ENCODE measurements around the gene TRMT44.

TRMT44 gene

DNA sequence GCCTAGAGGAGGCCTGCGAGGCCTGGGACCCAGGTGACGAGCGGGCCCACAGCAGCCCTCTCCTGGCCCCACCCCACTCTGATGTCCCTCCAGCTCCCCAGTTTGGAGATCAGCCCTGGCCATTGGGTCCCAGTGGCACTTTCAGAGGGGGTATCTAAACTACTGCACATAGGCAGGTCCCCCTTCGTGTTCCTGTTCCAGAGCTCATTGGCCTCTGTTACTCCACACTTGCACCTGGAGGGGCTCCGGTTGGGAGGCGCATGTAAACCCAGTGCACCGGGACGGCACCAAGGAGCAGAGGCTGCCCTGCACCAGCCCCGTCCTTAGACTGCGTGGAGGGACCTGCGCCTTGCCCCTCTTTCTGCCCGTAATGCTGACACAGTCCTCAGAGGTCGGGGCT lies 34.3 kb downstream of the TRMT44 start:
- no peak overlapping the region for H3K4me3 ChIP-seq (ENCODE audit: low read depth, low read length)
- TF ChIP-seq, protein P1, sequence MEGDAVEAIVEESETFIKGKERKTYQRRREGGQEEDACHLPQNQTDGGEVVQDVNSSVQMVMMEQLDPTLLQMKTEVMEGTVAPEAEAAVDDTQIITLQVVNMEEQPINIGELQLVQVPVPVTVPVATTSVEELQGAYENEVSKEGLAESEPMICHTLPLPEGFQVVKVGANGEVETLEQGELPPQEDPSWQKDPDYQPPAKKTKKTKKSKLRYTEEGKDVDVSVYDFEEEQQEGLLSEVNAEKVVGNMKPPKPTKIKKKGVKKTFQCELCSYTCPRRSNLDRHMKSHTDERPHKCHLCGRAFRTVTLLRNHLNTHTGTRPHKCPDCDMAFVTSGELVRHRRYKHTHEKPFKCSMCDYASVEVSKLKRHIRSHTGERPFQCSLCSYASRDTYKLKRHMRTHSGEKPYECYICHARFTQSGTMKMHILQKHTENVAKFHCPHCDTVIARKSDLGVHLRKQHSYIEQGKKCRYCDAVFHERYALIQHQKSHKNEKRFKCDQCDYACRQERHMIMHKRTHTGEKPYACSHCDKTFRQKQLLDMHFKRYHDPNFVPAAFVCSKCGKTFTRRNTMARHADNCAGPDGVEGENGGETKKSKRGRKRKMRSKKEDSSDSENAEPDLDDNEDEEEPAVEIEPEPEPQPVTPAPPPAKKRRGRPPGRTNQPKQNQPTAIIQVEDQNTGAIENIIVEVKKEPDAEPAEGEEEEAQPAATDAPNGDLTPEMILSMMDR (IDR thresholded peaks at IDR 0.05; ENCODE audit: insufficient read depth, low read depth, low read length, missing control alignments) = no peak

DNA sequence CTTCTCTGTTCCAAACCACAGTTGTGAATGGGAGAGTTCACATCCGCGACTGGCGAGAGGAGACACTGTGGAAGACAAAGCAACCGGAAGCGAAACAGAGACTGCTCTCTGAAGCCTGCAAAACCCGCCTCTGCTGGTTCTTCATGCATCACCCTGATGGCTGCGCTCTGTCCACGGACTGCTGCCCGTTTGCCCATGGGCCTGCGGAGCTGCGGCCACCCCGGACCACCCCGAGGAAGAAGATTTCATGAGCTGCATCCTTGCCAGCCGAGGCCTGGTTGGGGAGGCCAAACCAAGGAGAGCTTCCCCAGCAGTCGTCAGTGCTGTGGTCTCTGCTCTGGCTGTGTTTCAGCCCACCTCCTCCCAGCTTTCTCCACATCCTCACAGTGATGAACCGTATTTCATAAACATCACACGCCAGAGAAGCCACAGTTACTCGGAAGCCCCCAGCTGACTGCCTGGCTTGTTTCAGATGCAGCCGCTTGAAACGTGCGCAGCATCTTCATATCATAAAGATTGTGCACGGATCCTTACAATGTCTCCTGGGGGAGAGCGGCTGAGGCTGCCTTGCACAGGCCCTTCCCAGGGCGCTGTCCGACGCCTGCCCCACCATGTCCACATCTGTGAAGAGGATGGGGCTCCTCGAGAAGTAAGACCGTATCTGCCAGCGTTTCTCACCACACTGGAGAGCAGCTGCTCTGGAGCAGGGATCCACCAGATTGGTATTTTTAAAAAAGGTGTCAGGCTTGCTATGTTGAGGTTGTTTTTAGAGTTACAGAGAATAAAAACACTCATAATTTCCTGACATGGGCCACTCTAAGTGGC lies 35.4 kb downstream of the TRMT44 start:
- TF ChIP-seq, protein P1 (IDR thresholded peaks at IDR 0.05; ENCODE audit: insufficient read depth, low read depth, low read length, missing control alignments) = no peak
- no peak for DNase-seq (ENCODE audit: low read depth)
- no peak overlapping the region for H3K4me3 ChIP-seq (ENCODE audit: low read depth, low read length)

More for the DNA sequence above, 34.3 kb downstream of the TRMT44 start:
- no peak for DNase-seq (ENCODE audit: low read depth)

DNA sequence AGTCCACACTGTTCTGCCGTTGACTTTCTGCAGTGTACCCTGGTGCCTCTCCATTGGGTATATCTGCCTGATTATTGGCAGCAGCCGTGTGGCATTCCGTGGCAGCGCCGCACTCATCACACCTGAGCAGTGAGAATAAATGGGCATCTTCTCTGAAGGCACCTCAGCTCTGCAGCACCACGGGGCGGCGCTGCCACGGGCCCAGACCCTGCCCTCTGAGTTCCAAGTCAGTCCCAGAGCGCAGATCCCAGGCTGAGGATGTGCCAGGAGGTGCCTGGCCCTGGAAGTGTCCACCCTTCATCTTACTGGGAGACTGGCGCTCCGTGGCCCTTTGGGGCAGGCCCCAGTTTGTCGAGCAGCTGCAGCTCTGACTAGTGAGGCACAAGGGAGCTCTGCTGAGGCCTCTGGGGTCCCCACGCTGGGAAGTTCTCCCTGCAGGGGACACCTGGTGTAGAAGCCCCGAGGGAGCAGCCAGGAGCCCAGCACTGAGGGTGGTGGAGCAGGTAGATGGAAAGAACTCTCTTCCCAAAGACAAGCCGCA lies 36.6 kb downstream of the TRMT44 start:
- TF ChIP-seq, protein P1 (IDR thresholded peaks at IDR 0.05; ENCODE audit: insufficient read depth, low read depth, low read length, missing control alignments) = no peak
- no peak overlapping the region for H3K4me3 ChIP-seq (ENCODE audit: low read depth, low read length)
- DNase-seq (ENCODE audit: low read depth) = no peak

DNA sequence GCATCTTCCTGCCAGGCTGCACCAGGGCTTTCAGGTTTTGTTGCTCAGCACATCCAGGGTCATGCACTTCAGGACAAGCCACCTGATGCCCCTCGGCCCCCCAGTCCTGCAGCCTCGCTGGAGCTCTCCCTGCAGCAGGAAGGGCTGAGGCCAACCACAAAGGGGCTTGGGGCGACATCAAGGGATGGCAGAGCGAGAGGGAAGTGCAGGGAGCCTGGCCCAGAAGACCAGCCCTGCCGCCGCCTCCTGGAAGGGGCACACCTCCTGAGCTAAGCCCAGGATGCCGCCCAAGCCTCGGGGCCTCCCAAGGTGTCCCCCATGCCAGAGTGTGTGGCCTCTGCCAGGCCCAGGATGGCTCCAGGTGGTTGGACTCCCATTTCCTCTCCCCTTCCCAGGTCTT lies 37.1 kb downstream of the TRMT44 start:
- no peak overlapping the region for H3K4me3 ChIP-seq (ENCODE audit: low read depth, low read length)
- DNase-seq (ENCODE audit: low read depth) = no peak
- TF ChIP-seq, protein P1 (IDR thresholded peaks at IDR 0.05; ENCODE audit: insufficient read depth, low read depth, low read length, missing control alignments) = no peak

DNA sequence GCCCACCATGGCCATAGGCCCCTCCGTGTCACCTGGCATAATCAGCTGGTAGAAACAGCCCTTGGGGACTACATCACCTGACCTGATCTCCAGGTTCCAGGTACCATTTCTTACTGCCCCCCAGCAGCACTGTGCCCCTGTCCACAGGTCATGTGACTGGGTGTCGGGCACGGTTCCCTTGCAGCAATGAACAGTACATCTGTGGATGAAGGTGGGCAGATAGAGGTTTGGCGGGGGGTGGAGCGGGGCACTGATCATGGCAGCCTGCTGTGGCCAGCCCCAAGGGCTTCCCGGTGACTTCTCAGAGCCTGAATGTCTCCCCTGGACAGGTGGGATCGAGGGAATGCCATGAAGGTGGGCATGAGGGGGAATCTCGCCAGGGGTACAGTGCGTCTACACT lies 37.8 kb downstream of the TRMT44 start:
- TF ChIP-seq, protein P1 (IDR thresholded peaks at IDR 0.05; ENCODE audit: insufficient read depth, low read depth, low read length, missing control alignments) = no peak
- no peak overlapping the region for H3K4me3 ChIP-seq (ENCODE audit: low read depth, low read length)
- no peak for DNase-seq (ENCODE audit: low read depth)

DNA sequence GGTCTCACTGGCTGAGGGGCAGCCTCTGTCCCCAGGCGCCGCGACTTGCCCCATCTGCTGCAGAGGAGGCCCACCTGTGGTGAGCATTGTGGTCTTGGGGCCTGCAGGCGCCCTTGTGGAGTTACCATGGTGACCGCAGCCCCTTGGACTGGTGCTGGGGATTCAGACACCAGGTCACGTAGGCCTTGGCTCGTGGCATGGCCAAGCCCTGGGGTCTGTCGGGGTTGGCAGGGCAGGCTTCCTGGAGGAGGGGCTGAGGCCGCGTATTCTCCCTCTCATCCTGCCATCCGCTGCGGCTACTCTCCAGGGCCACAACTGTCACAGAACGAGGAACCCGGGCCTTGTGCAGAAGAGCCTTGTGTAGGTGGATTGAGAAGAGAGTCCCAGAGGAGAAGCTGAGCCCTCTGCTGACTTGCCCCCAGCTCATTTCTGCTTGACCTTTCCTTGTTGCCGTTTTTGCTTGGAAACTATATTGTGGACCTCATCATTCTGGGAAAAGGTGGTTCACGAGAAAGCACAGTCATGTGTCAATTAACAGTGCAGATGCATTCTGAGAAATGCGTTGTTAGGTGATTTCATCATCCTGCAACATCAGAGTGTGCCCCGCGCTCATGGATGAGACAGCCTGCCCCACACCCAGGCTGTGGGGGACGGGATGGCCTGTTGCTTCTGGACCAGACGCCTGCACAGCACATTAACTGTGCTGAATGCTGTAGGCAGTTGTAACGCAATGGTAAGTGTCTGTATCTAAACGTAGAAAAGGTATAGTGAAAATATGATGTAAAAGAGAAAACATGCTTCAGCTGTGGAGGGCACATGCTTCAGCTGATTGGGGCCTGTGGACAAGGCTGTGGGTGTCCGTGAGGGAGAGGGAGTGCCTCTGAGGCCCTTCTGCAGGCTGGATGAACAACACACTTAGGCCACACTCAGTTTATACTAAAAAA lies 38.5 kb downstream of the TRMT44 start:
- DNase-seq (ENCODE audit: low read depth) = no peak
- no peak overlapping the region for H3K4me3 ChIP-seq (ENCODE audit: low read depth, low read length)
- TF ChIP-seq, protein P1 (IDR thresholded peaks at IDR 0.05; ENCODE audit: insufficient read depth, low read depth, low read length, missing control alignments) = no peak

All from GM12865 (cell line).